GM10847 (cell line): Measurements from ENCODE around the gene PCNX1.

ENCODE experiments used
- POLR2A ChIP-seq: IDR thresholded peaks from 2 replicates; pipeline ENCODE4 v1.6.1; 2011; ENCODE audit not compliant: insufficient read length; ENCODE audit errors: extremely low read depth

PCNX1 gene

DNA sequence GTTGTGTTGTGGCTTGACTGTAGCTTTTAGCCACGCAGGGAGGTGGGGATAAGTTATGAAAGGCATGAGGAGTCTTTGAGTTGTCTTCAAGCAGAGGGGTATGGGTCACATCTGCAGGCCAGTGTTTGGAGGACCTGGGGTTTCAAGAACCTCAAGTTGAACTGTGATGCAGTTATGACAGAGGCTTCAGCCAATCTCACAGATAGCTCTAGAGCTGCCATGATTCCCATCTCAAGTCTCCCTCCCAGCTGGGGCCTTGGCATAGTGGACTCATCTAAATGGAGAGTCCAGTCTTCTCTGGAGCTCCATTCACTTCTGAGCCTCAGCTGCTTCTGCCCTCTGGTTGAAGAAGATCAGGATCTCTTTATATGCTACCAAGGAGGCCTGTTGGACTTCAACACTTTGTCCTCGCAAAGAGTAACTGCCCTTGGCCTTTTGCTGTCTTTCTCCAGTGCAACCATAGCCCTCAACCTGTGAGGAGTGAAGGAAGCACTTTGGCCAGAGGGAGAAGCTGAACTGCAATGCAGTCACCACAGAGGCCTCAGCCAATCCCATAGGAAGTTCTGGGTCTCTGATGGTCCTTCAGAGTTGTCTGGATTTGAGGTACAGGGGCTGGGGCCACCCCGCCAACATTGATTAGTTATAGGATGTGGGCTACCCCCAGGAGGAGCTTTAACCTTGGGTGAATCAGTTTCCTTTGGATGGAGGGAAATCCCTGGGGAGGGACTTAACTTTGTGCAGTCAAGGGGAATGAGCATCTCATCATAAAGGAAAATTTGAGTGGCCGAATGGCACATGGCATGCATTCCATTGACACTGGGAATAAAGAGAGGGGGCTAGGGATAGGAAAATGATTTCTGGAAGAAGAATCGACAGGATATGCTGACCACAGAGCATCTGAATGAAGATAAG, 230.5 kb downstream of the PCNX1 start:
- TF ChIP-seq POLR2A, result no peak

GRCh38 chr14:71138448-71139293, 231.4 kb downstream of the PCNX1 start:
- no peak for TF ChIP-seq POLR2A

DNA sequence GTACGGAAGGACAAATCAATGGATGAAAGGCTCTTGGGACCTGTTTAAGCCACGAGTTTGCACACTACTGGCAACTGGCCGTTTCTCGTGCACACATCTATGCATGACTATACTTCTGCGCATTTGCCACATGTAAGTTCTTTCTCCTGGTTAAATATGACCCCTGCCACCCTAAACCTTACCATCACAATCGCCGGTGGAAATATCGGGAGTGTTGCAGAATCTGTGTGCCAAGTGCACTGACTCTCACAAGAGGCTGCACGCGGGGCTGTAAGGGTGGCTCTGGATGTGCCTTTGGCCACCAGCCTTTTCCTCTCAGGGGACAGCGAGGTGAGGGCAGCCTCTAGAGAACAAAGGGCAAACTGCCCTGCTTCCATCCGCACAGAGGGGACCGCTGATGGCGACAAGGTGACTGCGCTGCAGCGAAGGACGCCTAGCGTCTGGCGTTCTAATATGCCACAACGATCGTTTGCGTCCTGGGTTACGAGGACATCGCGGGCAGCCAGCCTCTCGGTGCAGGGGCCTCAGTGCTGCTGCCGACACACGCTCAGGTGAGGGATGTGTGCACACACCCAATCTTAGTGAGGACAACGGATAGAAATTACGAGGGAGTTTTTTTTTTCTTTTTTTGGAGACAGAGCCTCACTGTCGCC, 232.2 kb downstream of the PCNX1 start:
- no peak for TF ChIP-seq POLR2A

DNA sequence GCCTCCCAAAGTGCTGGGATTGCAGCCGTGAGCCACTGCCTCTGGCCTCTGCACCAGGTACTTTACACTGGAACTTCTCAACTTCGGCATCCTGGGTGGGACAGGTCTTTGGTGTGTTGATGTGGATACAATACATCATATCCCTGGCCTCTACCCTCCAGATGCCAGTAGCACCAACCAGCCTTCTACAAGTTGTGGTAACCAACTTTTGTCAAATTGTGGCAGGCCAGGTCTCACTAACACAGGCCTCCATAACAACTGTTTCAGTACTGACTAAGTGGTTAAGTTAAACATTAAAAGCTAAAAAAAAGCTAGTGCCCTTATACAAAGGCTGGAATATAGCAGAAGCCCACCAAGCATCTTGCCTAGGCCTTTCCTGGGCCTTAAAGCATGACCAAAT, 232.9 kb downstream of the PCNX1 start:
- no peak for TF ChIP-seq POLR2A

GRCh38 chr14:71141701-71142374, 234.6 kb downstream of the PCNX1 start:
- no peak for TF ChIP-seq POLR2A

GRCh38 chr14:71142375-71143038, 235.2 kb downstream of the PCNX1 start:
- no peak for TF ChIP-seq POLR2A

DNA sequence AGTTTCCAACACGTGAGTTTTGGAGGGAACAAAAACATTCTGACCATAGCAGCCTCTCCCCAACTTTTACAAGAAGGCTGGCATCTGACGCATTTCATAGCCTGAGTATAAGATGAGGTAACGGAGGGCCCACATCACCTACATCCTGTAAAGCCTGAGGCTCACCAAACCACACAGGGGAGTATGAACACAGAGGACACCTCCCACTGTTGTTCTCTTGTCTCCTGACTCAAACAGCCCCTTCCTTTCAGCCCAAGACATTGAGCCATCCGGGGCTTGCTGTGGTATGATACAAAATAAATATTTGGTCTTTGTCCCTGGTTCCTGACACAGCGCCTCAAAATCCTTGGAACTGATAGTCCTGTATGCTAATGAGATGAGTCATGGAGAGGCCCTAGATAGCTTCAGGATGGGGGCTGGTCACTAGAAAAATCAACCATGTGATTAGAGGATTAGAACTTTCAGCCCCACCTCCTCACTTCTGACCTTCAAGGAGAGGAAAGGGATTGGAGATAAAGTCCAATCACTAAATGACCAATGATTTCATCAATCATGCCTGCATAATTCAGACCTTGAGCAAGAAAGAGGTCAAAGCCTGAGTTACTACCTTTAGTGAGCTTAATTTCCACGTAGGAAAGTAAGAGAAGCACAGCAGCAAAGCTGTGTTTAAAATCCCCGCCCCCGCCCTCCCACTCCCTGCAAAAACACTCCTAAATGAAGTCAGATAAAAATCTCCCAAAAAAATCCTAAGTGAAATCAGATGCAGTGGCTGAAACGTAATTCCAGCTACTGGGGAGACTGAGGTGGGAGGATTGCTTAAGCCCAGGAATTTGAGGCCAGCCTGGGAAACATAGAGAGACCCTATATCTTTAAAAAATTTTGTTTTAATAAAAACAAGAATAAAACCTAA, 236.4 kb downstream of the PCNX1 start:
- TF ChIP-seq POLR2A, result no peak

DNA sequence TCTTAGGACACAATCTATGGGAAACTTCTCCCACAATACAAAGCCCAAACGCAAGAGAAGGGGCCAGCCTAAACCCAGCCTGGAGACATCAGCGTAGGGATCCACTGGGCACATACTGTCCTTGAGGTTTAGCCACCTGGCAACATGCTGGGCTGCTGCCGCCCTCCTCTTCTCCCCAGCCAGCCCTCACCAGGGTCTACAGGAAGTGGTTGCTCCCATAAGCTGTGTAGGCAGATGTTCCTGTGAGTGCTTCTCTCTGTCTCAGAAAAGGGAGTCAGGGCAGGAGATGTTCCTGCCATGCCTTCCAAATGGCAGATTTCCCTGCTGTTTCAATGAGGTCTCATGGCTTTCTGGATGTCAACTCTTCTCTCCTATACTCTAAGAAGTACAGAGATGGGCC, 241.4 kb downstream of the PCNX1 start:
- no peak for TF ChIP-seq POLR2A

DNA sequence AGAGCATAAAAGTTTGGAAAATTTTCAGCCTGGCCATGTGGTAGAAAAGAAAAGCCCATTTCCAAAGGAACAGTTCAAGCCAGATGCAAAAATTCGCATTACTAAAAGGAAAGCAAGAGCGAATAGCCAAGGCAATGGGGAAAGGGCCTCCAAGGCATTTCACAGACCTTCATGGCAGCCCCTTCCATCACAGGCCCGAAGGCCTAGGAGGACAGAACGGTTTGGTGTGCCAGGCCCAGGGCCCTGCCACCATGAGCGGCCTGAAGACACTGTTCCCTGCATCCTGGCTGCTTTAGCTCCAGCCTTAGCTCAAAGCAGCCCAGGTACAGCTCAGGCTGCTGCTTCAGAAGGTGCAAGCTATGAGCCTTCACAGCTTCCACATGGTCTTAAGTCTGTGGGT, 243.5 kb downstream of the PCNX1 start:
- no peak for TF ChIP-seq POLR2A

DNA sequence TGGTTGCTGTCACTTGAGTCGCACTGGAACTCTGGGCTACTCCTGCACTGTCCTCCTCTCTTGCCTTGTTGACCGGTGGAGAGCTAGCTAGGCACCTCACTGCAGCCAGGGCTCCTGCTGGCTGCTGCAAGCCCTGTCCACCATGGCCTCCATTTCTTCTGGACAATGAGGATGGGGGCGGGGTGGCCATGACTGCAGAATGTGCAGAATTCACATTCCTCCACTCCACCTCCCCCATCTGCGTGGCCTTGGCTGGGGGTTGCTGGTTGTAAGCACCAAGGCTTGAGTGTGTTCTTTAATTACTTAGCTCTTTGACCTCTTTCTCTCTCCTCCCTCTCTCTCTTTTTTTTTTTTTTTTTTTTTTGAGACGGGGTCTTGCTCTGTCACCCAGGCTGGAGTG, 248.5 kb downstream of the PCNX1 start:
- no peak for TF ChIP-seq POLR2A

- no peak for TF ChIP-seq POLR2A
Measured at GRCh38 chr14:71163050-71163841, 256.0 kb downstream of the PCNX1 start.

GRCh38 chr14:71163842-71164629, 256.8 kb downstream of the PCNX1 start:
- TF ChIP-seq POLR2A, result no peak
